ENCODE results near the gene MAP3K14.

MAP3K14 gene

GRCh38 chr17:45334701-45335677 is 18.2 kb upstream of the MAP3K14 start:
- no peaks in the 10 kb centered on the region for H3K27me3 ChIP-seq (ENCODE audit: insufficient read depth, low read length)
- no peaks in the 10 kb centered on the region for H3K9me3 ChIP-seq (ENCODE audit: low read length)

GRCh38 chr17:45334231-45334630 is 17.4 kb upstream of the MAP3K14 start:
- Histone ChIP-seq H3K4me1 (ENCODE audit: insufficient read depth, low read length) (peaks cover 6% of the 10 kb centered on the region), H2AFZ (ENCODE audit: low read depth, low read length) (no peak overlapping the region), H3K36me3 (ENCODE audit: insufficient read depth, low read length) (no peaks in the 10 kb centered on the region), H3K9me3 (ENCODE audit: low read length) (no peaks in the 10 kb centered on the region), H3K27me3 (ENCODE audit: insufficient read depth, low read length) (no peaks in the 10 kb centered on the region), H3K4me3 (ENCODE audit: low read length) (no peak overlapping the region)

More at GRCh38 chr17:45334701-45335677, 18.2 kb upstream of the MAP3K14 start:
- Histone ChIP-seq H3K4me3 (ENCODE audit: low read length) (no peak overlapping the region), H3K4me1 (ENCODE audit: insufficient read depth, low read length) (peaks cover 6% of the 10 kb centered on the region), H2AFZ (ENCODE audit: low read depth, low read length) (no peak overlapping the region), H3K36me3 (ENCODE audit: insufficient read depth, low read length) (no peaks in the 10 kb centered on the region)

GRCh38 chr17:45333702-45334092 is 16.9 kb upstream of the MAP3K14 start:
- H3K9me3 ChIP-seq (ENCODE audit: low read length) = no peaks in the 10 kb centered on the region
- H2AFZ ChIP-seq (ENCODE audit: low read depth, low read length) = no peak overlapping the region
- no peaks in the 10 kb centered on the region for H3K36me3 ChIP-seq (ENCODE audit: insufficient read depth, low read length)
- H3K4me3 ChIP-seq (ENCODE audit: low read length) = no peak overlapping the region
- peaks cover 6% of the 10 kb centered on the region for H3K4me1 ChIP-seq (ENCODE audit: insufficient read depth, low read length)
- H3K27me3 ChIP-seq (ENCODE audit: insufficient read depth, low read length) = no peaks in the 10 kb centered on the region

GRCh38 chr17:45332989-45333701 is 16.3 kb upstream of the MAP3K14 start:
- Histone ChIP-seq H3K4me1 (ENCODE audit: insufficient read depth, low read length) (peaks cover 6% of the 10 kb centered on the region), H3K4me3 (ENCODE audit: low read length) (no peak overlapping the region), H3K9me3 (ENCODE audit: low read length) (no peaks in the 10 kb centered on the region), H2AFZ (ENCODE audit: low read depth, low read length) (no peak overlapping the region), H3K36me3 (ENCODE audit: insufficient read depth, low read length) (no peaks in the 10 kb centered on the region), H3K27me3 (ENCODE audit: insufficient read depth, low read length) (no peaks in the 10 kb centered on the region)

GRCh38 chr17:45332505-45332904 is 15.7 kb upstream of the MAP3K14 start:
- Histone ChIP-seq H3K4me3 (ENCODE audit: low read length) (no peak overlapping the region), H3K36me3 (ENCODE audit: insufficient read depth, low read length) (no peaks in the 10 kb centered on the region), H2AFZ (ENCODE audit: low read depth, low read length) (no peak overlapping the region), H3K9me3 (ENCODE audit: low read length) (no peaks in the 10 kb centered on the region), H3K4me1 (ENCODE audit: insufficient read depth, low read length) (peaks cover 6% of the 10 kb centered on the region), H3K27me3 (ENCODE audit: insufficient read depth, low read length) (no peaks in the 10 kb centered on the region)

- no peaks in the 10 kb centered on the region for H3K4me1 ChIP-seq (ENCODE audit: insufficient read depth, low read length)
- H2AFZ ChIP-seq (ENCODE audit: low read depth, low read length) = no peak overlapping the region
- no peaks in the 10 kb centered on the region for H3K9me3 ChIP-seq (ENCODE audit: low read length)
- H3K27me3 ChIP-seq (ENCODE audit: insufficient read depth, low read length) = peaks cover 5% of the 10 kb centered on the region
- H3K4me3 ChIP-seq (ENCODE audit: low read length) = no peak overlapping the region
- no peaks in the 10 kb centered on the region for H3K36me3 ChIP-seq (ENCODE audit: insufficient read depth, low read length)
Observed at GRCh38 chr17:45326626-45327025, 9.8 kb upstream of the MAP3K14 start.

GRCh38 chr17:45325810-45326209 is 9.0 kb upstream of the MAP3K14 start:
- Histone ChIP-seq H3K36me3 (ENCODE audit: insufficient read depth, low read length) (no peaks in the 10 kb centered on the region), H3K27me3 (ENCODE audit: insufficient read depth, low read length) (peaks cover 5% of the 10 kb centered on the region), H2AFZ (ENCODE audit: low read depth, low read length) (no peak overlapping the region), H3K4me3 (ENCODE audit: low read length) (no peak overlapping the region), H3K4me1 (ENCODE audit: insufficient read depth, low read length) (no peaks in the 10 kb centered on the region), H3K9me3 (ENCODE audit: low read length) (no peaks in the 10 kb centered on the region)

GRCh38 chr17:45324336-45324735 is 7.5 kb upstream of the MAP3K14 start:
- Histone ChIP-seq H3K36me3 (ENCODE audit: insufficient read depth, low read length) (no peaks in the 10 kb centered on the region), H3K4me1 (ENCODE audit: insufficient read depth, low read length) (no peaks in the 10 kb centered on the region), H3K27me3 (ENCODE audit: insufficient read depth, low read length) (peaks cover 5% of the 10 kb centered on the region), H2AFZ (ENCODE audit: low read depth, low read length) (no peak overlapping the region), H3K4me3 (ENCODE audit: low read length) (no peak overlapping the region), H3K9me3 (ENCODE audit: low read length) (no peaks in the 10 kb centered on the region)

GRCh38 chr17:45322168-45322567 is 5.3 kb upstream of the MAP3K14 start:
- Histone ChIP-seq H3K27me3 (ENCODE audit: insufficient read depth, low read length) (peaks cover 5% of the 10 kb centered on the region), H3K4me3 (ENCODE audit: low read length) (no peak overlapping the region), H3K9me3 (ENCODE audit: low read length) (no peaks in the 10 kb centered on the region), H3K36me3 (ENCODE audit: insufficient read depth, low read length) (no peaks in the 10 kb centered on the region), H2AFZ (ENCODE audit: low read depth, low read length) (no peak overlapping the region), H3K4me1 (ENCODE audit: insufficient read depth, low read length) (peaks cover 10% of the 10 kb centered on the region)

GRCh38 chr17:45320931-45321461 is 4.2 kb upstream of the MAP3K14 start:
- no peaks in the 10 kb centered on the region for H3K9me3 ChIP-seq (ENCODE audit: low read length)
- no peak overlapping the region for H3K4me3 ChIP-seq (ENCODE audit: low read length)
- no peaks in the 10 kb centered on the region for H3K36me3 ChIP-seq (ENCODE audit: insufficient read depth, low read length)
- peaks cover 10% of the 10 kb centered on the region for H3K4me1 ChIP-seq (ENCODE audit: insufficient read depth, low read length)
- peaks cover 5% of the 10 kb centered on the region for H3K27me3 ChIP-seq (ENCODE audit: insufficient read depth, low read length)
- H2AFZ ChIP-seq (ENCODE audit: low read depth, low read length) = no peak overlapping the region

GRCh38 chr17:45320349-45320930 is 3.6 kb upstream of the MAP3K14 start:
- H3K4me3 ChIP-seq (ENCODE audit: low read length) = no peak overlapping the region

GRCh38 chr17:45319239-45319703 is 2.5 kb upstream of the MAP3K14 start:
- no peaks in the 10 kb centered on the region for H3K36me3 ChIP-seq (ENCODE audit: insufficient read depth, low read length)
- no peak overlapping the region for H2AFZ ChIP-seq (ENCODE audit: low read depth, low read length)
- H3K4me1 ChIP-seq (ENCODE audit: insufficient read depth, low read length) = peaks cover 26% of the 10 kb centered on the region
- no peak overlapping the region for H3K4me3 ChIP-seq (ENCODE audit: low read length)
- H3K9me3 ChIP-seq (ENCODE audit: low read length) = no peaks in the 10 kb centered on the region
- peaks cover 5% of the 10 kb centered on the region for H3K27me3 ChIP-seq (ENCODE audit: insufficient read depth, low read length)

More at GRCh38 chr17:45320349-45320930, 3.6 kb upstream of the MAP3K14 start:
- no peaks in the 10 kb centered on the region for H3K36me3 ChIP-seq (ENCODE audit: insufficient read depth, low read length)
- no peak overlapping the region for H2AFZ ChIP-seq (ENCODE audit: low read depth, low read length)
- H3K4me1 ChIP-seq (ENCODE audit: insufficient read depth, low read length) = peaks cover 14% of the 10 kb centered on the region
- peaks cover 5% of the 10 kb centered on the region for H3K27me3 ChIP-seq (ENCODE audit: insufficient read depth, low read length)
- no peaks in the 10 kb centered on the region for H3K9me3 ChIP-seq (ENCODE audit: low read length)
